ENCODE results near the gene PLXDC2.

Gene PLXDC2

DNA sequence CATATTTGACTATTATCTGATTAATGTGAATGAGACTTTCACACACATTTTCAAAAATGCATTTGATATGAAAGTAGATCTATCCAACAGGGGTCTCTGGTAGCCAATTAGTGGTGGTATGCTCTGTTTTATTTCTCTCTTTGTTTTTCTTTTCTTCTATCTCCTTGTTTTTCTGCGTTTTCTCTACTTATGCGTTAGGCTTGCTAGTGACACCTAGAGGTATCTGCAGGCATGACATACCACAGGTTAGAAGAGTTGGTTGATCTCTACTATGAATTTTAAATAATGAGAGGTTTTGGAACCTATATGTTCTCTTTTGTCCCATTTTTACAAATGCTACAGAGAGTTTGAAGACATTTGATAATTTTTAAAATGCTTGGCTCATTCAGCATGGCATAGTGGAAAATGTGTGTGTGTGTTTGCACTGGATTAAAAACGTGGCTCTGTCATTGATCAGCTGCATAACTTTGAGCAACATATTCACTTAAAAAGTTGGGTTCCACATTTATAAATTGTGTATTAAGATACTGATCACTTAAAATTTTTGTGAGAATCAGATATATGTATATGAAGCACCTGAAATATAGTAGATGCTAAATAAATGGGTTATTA lies 28.1 kb upstream of the PLXDC2 start:
- H3K27me3 ChIP-seq (ENCODE audit: control insufficient read depth, insufficient read depth, low read length), result no peaks in the 10 kb centered on the region
- no peak for DNase-seq (ENCODE audit: low read depth, low spot score)
- H3K27ac ChIP-seq (ENCODE audit: low read length), result no peak overlapping the region

DNA sequence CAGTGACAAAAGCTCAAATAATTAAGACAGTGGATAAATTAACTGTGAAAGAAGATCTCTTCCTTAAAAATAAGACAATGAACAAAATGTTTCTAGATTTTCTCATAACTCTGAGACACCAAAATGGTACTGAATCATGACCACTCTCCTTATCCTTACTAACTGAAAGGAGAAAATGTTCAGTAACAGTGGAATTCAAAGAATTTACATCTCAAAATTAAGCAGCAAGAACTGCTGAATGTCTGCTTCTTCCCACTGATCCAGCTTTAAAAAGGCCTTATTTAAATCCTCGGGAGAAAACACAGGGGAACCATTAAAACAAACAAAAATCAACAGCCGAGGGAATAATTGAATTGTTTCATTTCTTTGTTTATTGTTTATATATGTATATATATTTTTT lies 27.3 kb upstream of the PLXDC2 start:
- Histone ChIP-seq H3K36me3 (ENCODE audit: control insufficient read depth, insufficient read depth, low read length) (no peaks in the 10 kb centered on the region), H3K9me3 (ENCODE audit: control insufficient read depth, insufficient read depth, low read length) (no peaks in the 10 kb centered on the region), H3K4me1 (ENCODE audit: control insufficient read depth, insufficient read depth, low read length) (no peaks in the 10 kb centered on the region; the same call in 1 of the 2 replicates), H3K4me3 (ENCODE audit: low read length) (no peak overlapping the region), H3K27ac (ENCODE audit: low read length) (no peak overlapping the region), H3K27me3 (ENCODE audit: control insufficient read depth, insufficient read depth, low read length) (no peaks in the 10 kb centered on the region)
- no peak for DNase-seq (ENCODE audit: low read depth, low spot score)
- no CpG with 5 or more reads among the region's 2 CpGs for WGBS (ENCODE audit: insufficient coverage, insufficient read length)

More for the DNA sequence above, 28.1 kb upstream of the PLXDC2 start:
- no peaks in the 10 kb centered on the region for H3K9me3 ChIP-seq (ENCODE audit: control insufficient read depth, insufficient read depth, low read length)
- no CpG with 5 or more reads among the region's 3 CpGs for WGBS (ENCODE audit: insufficient coverage, insufficient read length)
- H3K4me1 ChIP-seq (ENCODE audit: control insufficient read depth, insufficient read depth, low read length), result no peaks in the 10 kb centered on the region; the same call in 1 of the 2 replicates
- H3K36me3 ChIP-seq (ENCODE audit: control insufficient read depth, insufficient read depth, low read length), result no peaks in the 10 kb centered on the region
- H3K4me3 ChIP-seq (ENCODE audit: low read length), result no peak overlapping the region

DNA sequence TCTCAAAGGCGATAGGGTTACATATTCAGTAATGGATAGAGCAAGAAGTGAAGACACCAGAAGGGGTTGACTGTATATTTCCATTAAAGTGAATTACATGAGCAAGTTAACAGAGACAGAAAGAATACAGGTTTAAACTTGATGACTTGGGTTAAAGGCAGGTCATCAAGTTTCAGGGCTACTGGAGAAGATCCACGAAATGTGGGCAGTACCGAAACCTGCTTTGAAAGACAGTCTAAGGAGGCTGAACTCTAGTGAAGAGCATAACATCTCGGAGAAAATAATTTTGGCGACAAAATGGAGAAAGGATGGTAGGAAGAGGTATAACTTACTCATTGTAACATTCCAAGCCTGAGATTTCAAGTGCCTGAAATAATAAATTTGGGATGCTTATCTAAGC lies 26.6 kb upstream of the PLXDC2 start:
- no peaks in the 10 kb centered on the region for H3K4me1 ChIP-seq (ENCODE audit: control insufficient read depth, insufficient read depth, low read length)
- H3K4me3 ChIP-seq (ENCODE audit: low read length), result no peak overlapping the region
- H3K9me3 ChIP-seq (ENCODE audit: control insufficient read depth, insufficient read depth, low read length), result no peaks in the 10 kb centered on the region
- H3K27me3 ChIP-seq (ENCODE audit: control insufficient read depth, insufficient read depth, low read length), result no peaks in the 10 kb centered on the region
- no CpG with 5 or more reads among the region's 5 CpGs for WGBS (ENCODE audit: insufficient coverage, insufficient read length)
- H3K36me3 ChIP-seq (ENCODE audit: control insufficient read depth, insufficient read depth, low read length), result no peaks in the 10 kb centered on the region
- DNase-seq (ENCODE audit: low read depth, low spot score), result no peak
- H3K27ac ChIP-seq (ENCODE audit: low read length), result no peak overlapping the region

DNA sequence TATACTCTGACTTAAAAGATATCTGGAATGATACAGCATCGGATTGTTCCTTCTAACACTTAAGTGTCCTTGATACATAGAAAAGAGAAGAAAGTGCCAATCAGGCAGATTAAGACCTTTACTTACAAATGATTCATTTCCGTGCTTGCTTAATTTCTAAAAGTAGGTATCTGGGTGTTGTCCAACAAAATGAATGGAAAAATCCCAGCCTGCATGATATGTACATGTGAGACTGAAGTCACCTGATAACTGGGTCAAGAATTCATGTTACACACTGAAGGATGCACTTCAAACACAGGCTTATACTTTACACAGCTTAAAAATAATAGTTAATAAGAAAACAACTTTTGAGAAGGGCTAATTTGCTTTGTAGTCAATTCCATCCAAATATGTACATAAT lies 25.2 kb upstream of the PLXDC2 start:
- DNase-seq (ENCODE audit: low read depth, low spot score), result no peak
- no peak overlapping the region for H3K4me3 ChIP-seq (ENCODE audit: low read length)
- WGBS (ENCODE audit: insufficient coverage, insufficient read length), result no CpG with 5 or more reads among the region's 2 CpGs
- H3K27ac ChIP-seq (ENCODE audit: low read length), result no peak overlapping the region
- no peaks in the 10 kb centered on the region for H3K36me3 ChIP-seq (ENCODE audit: control insufficient read depth, insufficient read depth, low read length)
- no peaks in the 10 kb centered on the region for H3K9me3 ChIP-seq (ENCODE audit: control insufficient read depth, insufficient read depth, low read length)
- H3K27me3 ChIP-seq (ENCODE audit: control insufficient read depth, insufficient read depth, low read length), result no peaks in the 10 kb centered on the region
- no peaks in the 10 kb centered on the region for H3K4me1 ChIP-seq (ENCODE audit: control insufficient read depth, insufficient read depth, low read length)

DNA sequence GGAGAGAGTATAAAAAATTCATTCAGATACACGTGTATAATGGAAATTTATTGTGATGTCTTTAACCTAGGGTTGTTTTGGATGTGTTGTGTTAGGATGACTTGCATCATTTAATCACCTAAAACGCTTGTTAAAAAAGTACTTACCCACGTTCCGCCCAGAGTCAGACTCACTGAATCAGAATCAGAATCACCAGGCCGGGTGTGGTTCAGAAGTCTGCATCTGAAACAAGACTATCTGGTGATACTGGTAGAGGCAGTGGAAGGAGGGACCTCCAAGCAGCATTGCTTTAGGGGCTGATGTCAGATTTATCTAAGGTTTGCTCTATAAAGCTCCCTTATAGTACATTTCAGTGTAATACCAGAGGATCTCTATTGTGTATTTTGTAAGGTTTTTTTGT lies 20.5 kb upstream of the PLXDC2 start:
- Histone ChIP-seq H3K9me3 (ENCODE audit: control insufficient read depth, insufficient read depth, low read length) (no peaks in the 10 kb centered on the region), H3K27ac (ENCODE audit: low read length) (no peak overlapping the region), H3K36me3 (ENCODE audit: control insufficient read depth, insufficient read depth, low read length) (no peaks in the 10 kb centered on the region), H3K27me3 (ENCODE audit: control insufficient read depth, insufficient read depth, low read length) (no peaks in the 10 kb centered on the region), H3K4me3 (ENCODE audit: low read length) (no peak overlapping the region), H3K4me1 (ENCODE audit: control insufficient read depth, insufficient read depth, low read length) (no peaks in the 10 kb centered on the region)
- no CpG with 5 or more reads among the region's 5 CpGs for WGBS (ENCODE audit: insufficient coverage, insufficient read length)
- no peak for DNase-seq (ENCODE audit: low read depth, low spot score)

DNA sequence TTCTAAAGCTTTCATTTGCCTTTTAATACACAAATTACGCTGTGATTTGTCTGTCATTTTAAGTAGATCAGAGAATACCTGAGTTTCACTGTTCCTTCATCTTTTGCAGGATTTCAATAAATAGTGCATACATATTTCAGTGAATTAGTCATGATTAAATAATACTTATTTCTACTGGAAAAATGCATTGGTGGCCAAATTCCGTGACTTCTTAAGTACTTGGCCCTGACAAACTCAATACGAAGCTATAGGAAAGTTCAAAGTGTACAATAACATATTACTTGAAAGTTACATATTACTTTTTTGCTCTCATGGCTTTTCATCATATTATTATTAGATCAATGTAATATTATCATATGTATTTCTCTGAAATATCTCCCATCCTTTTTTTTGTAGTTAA lies 16.1 kb upstream of the PLXDC2 start:
- DNase-seq (ENCODE audit: low read depth, low spot score), result no peak
- WGBS (ENCODE audit: insufficient coverage, insufficient read length), result no CpG with 5 or more reads among the region's 3 CpGs
- Histone ChIP-seq H3K27ac (ENCODE audit: low read length) (no peak overlapping the region), H3K4me3 (ENCODE audit: low read length) (no peak overlapping the region), H3K9me3 (ENCODE audit: control insufficient read depth, insufficient read depth, low read length) (no peaks in the 10 kb centered on the region), H3K36me3 (ENCODE audit: control insufficient read depth, insufficient read depth, low read length) (no peaks in the 10 kb centered on the region), H3K27me3 (ENCODE audit: control insufficient read depth, insufficient read depth, low read length) (no peaks in the 10 kb centered on the region), H3K4me1 (ENCODE audit: control insufficient read depth, insufficient read depth, low read length) (no peaks in the 10 kb centered on the region)

DNA sequence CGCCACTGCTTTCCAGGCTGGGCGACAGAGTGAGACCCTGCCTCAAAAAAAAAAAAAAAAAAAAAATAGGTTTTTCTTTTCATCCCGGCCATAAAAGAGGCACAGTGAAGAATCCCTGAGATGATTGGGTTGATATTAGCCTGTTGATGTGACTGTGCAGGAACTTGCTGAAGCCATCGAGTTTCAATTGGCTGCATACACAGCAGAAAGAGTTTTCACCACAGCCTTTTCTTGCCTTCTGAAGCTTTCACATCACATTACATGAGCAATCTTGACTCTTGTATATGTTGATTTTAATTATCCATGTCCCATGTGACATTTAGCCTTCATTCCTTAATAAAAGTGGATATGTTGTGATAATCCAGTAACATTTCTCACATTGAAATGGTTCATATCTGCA lies 14.9 kb upstream of the PLXDC2 start:
- H3K9me3 ChIP-seq (ENCODE audit: control insufficient read depth, insufficient read depth, low read length), result no peaks in the 10 kb centered on the region
- H3K4me1 ChIP-seq (ENCODE audit: control insufficient read depth, insufficient read depth, low read length), result no peaks in the 10 kb centered on the region
- no CpG with 5 or more reads among the region's 4 CpGs for WGBS (ENCODE audit: insufficient coverage, insufficient read length)
- H3K36me3 ChIP-seq (ENCODE audit: control insufficient read depth, insufficient read depth, low read length), result no peaks in the 10 kb centered on the region
- H3K27ac ChIP-seq (ENCODE audit: low read length), result no peak overlapping the region
- no peaks in the 10 kb centered on the region for H3K27me3 ChIP-seq (ENCODE audit: control insufficient read depth, insufficient read depth, low read length)
- no peak overlapping the region for H3K4me3 ChIP-seq (ENCODE audit: low read length)
- DNase-seq (ENCODE audit: low read depth, low spot score), result no peak

DNA sequence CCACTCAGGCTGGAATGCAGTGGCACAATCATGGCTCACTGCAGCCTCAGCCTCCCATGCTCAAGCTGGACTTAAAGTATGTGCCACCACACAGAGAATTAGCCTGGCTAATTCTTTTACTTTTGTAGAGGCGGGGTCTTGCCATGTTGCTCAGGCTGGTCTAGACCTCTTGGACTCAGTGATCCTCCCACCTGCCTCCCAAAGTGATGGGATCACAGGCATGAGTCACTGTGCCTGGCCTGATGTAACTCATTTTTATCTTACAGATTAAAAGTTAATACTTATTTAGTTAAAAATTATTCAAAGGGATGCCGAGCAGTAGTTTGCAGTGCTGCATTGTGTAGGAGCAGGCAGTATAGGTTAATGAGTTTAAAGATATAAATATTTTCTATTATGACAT lies 12.6 kb upstream of the PLXDC2 start:
- Histone ChIP-seq H3K36me3 (ENCODE audit: control insufficient read depth, insufficient read depth, low read length) (no peaks in the 10 kb centered on the region), H3K27me3 (ENCODE audit: control insufficient read depth, insufficient read depth, low read length) (no peaks in the 10 kb centered on the region), H3K9me3 (ENCODE audit: control insufficient read depth, insufficient read depth, low read length) (no peaks in the 10 kb centered on the region), H3K4me3 (ENCODE audit: low read length) (no peak overlapping the region), H3K27ac (ENCODE audit: low read length) (no peak overlapping the region), H3K4me1 (ENCODE audit: control insufficient read depth, insufficient read depth, low read length) (no peaks in the 10 kb centered on the region)
- WGBS (ENCODE audit: insufficient coverage, insufficient read length), result no CpG with 5 or more reads among the region's 2 CpGs
- no peak for DNase-seq (ENCODE audit: low read depth, low spot score)

DNA sequence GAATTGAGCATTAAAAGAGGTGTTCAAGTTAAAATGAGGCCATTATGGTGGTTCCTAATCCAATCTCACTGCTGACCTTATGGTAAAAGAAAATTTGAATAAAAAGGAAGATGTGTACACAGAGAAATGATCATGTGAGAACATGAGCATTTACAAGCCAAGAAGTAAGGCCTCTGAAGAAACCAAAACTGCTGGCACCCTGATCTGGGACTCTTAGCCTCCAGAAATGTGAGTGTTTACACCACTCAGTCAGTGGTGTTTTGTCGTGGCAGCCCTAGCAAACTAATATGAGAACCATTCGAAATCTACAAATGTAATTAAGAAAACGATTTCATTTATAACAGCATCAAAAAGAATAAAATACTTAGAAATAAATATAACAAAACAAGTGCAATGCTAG lies 6.8 kb upstream of the PLXDC2 start:
- Histone ChIP-seq H3K4me3 (ENCODE audit: low read length) (no peak overlapping the region), H3K4me1 (ENCODE audit: control insufficient read depth, insufficient read depth, low read length) (no peaks in the 10 kb centered on the region), H3K36me3 (ENCODE audit: control insufficient read depth, insufficient read depth, low read length) (no peaks in the 10 kb centered on the region), H3K9me3 (ENCODE audit: control insufficient read depth, insufficient read depth, low read length) (no peaks in the 10 kb centered on the region), H3K27ac (ENCODE audit: low read length) (no peak overlapping the region), H3K27me3 (ENCODE audit: control insufficient read depth, insufficient read depth, low read length) (no peaks in the 10 kb centered on the region)
- no CpG with 5 or more reads among the region's 3 CpGs for WGBS (ENCODE audit: insufficient coverage, insufficient read length)
- DNase-seq (ENCODE audit: low read depth, low spot score), result no peak

DNA sequence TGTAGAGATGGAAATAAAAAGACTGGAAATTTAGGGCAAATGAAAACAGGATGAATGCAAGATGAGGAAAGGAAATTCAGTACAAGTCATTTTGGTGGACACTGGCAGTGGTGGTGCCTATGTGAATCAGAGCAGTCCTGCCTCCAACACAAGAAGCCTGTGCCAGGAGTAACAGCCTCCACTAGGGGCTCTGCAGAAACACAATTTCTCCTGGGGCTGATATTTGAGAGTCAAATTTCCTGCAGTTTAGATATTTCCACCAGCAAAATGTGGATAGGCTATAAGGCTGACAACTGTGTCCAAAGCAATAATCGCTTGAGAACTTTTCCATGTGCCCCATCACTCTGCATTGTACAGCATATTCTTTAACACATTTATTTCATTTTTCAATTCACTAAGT lies 4.7 kb upstream of the PLXDC2 start:
- no peak for DNase-seq (ENCODE audit: low read depth, low spot score)
- Histone ChIP-seq H3K27ac (ENCODE audit: low read length) (no peak overlapping the region), H3K4me1 (ENCODE audit: control insufficient read depth, insufficient read depth, low read length) (no peaks in the 10 kb centered on the region), H3K4me3 (ENCODE audit: low read length) (no peak overlapping the region), H3K27me3 (ENCODE audit: control insufficient read depth, insufficient read depth, low read length) (no peaks in the 10 kb centered on the region), H3K9me3 (ENCODE audit: control insufficient read depth, insufficient read depth, low read length) (no peaks in the 10 kb centered on the region), H3K36me3 (ENCODE audit: control insufficient read depth, insufficient read depth, low read length) (no peaks in the 10 kb centered on the region)
- no CpG with 5 or more reads among the region's 1 CpG for WGBS (ENCODE audit: insufficient coverage, insufficient read length)

DNA sequence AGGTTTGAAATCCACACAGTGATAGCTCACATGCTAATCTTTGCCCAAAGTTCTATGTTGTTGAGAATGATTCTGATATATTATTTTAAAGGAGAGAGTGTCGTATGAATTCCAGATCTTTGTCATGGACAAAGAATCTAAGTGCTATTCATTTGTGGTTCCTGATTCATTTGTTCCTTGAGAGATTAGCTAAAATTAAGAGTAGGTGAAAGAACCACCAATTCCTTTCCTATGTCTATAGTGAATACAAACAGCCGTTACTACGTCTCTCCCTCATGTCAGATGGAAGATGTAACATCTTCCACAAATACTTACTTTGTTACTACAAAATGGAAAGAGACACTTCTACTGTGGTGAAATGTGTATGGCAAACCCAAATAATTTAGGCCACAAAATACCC lies 3.3 kb upstream of the PLXDC2 start:
- Histone ChIP-seq H3K27me3 (ENCODE audit: control insufficient read depth, insufficient read depth, low read length) (no peaks in the 10 kb centered on the region), H3K27ac (ENCODE audit: low read length) (no peak overlapping the region), H3K36me3 (ENCODE audit: control insufficient read depth, insufficient read depth, low read length) (no peaks in the 10 kb centered on the region), H3K9me3 (ENCODE audit: control insufficient read depth, insufficient read depth, low read length) (no peaks in the 10 kb centered on the region), H3K4me3 (ENCODE audit: low read length) (no peak overlapping the region), H3K4me1 (ENCODE audit: control insufficient read depth, insufficient read depth, low read length) (no peaks in the 10 kb centered on the region)
- no CpG with 5 or more reads among the region's 3 CpGs for WGBS (ENCODE audit: insufficient coverage, insufficient read length)
- DNase-seq (ENCODE audit: low read depth, low spot score), result no peak

Data from iPS DF 6.9 (cell line).